Measurements from ENCODE around the gene SEPTIN2.
"Not testable (repeated sequence)": the region's sequence is repeated elsewhere in the genome, so short reads cannot be mapped to it uniquely, and the experiment has no call there.

Gene SEPTIN2

DNA sequence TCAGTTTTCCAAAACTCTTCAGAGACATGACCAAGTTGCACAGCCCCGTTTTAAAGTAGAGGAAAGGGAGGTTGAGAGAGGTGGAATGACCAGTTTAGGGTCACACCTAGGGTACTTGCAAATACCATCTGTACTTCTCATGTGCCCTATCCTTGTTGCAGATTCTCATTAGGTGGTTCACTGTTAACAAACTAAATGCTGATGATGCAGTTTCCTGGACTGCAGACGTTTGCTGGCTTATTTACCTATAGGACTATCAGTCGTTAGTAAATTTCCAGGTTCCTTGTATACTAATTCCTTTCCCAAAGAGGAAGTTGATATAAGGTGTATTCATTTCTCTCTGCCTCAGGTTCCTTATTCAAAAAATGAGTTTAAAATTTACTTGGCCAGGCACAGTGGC, 41.8 kb downstream of the SEPTIN2 start:
- H3K4me3 Mint-ChIP-seq: peak overlapping the region; percentile 82 to 85
- DNase-seq: no peak
- H3K27ac Mint-ChIP-seq: peak overlapping the region; percentile 31

GRCh38 chr2:241358470-241358869, 42.7 kb downstream of the SEPTIN2 start:
- no peaks in the 10 kb centered on the region for H3K27me3 Mint-ChIP-seq
- peak overlapping the region; percentile 72 for H3K27ac Mint-ChIP-seq
- peak; percentile 66 to 72 for ATAC-seq (replicated peaks)
- peaks cover 43 to 74% of the 10 kb centered on the region in 2 donors for H3K4me1 Mint-ChIP-seq
- peaks cover 6 to 24% of the 10 kb centered on the region in 2 donors for H3K36me3 Mint-ChIP-seq
- H3K4me3 Mint-ChIP-seq: peak overlapping the region; percentile 16 to 47
- peak; percentile 39 for DNase-seq
- no peaks in the 10 kb centered on the region for H3K9me3 Mint-ChIP-seq

More for the DNA sequence above, 41.8 kb downstream of the SEPTIN2 start:
- Mint-ChIP-seq H3K27me3 (no peaks in the 10 kb centered on the region), H3K9me3 (no peaks in the 10 kb centered on the region), H3K36me3 (peaks cover 12 to 26% of the 10 kb centered on the region in 2 donors), H3K4me1 (peaks cover 37 to 65% of the 10 kb centered on the region in 2 donors)
- ATAC-seq (replicated peaks): no peak

GRCh38 chr2:241359481-241360045, 43.8 kb downstream of the SEPTIN2 start:
- peak overlapping the region; percentile 38 for H3K27ac Mint-ChIP-seq
- H3K36me3 Mint-ChIP-seq: peaks cover 4 to 28% of the 10 kb centered on the region in 2 donors
- peaks cover 47 to 79% of the 10 kb centered on the region in 2 donors for H3K4me1 Mint-ChIP-seq
- ATAC-seq (replicated peaks) (no peak), DNase-seq (no peak)
- H3K9me3 Mint-ChIP-seq: no peaks in the 10 kb centered on the region
- peak overlapping the region; percentile 14 to 15 for H3K4me3 Mint-ChIP-seq
- H3K27me3 Mint-ChIP-seq: no peaks in the 10 kb centered on the region

- peaks cover 0 to 30% of the 10 kb centered on the region in 2 donors for H3K36me3 Mint-ChIP-seq
- DNase-seq (no peak), ATAC-seq (replicated peaks) (peak in 1 of 2 donors; percentile 47)
- H3K27ac Mint-ChIP-seq: no peak overlapping the region
- no peaks in the 10 kb centered on the region for H3K27me3 Mint-ChIP-seq
- H3K4me3 Mint-ChIP-seq: no peak overlapping the region
- no peaks in the 10 kb centered on the region for H3K9me3 Mint-ChIP-seq
- peaks cover 44 to 77% of the 10 kb centered on the region in 2 donors for H3K4me1 Mint-ChIP-seq
Measured at GRCh38 chr2:241363426-241363825, 47.7 kb downstream of the SEPTIN2 start.

DNA sequence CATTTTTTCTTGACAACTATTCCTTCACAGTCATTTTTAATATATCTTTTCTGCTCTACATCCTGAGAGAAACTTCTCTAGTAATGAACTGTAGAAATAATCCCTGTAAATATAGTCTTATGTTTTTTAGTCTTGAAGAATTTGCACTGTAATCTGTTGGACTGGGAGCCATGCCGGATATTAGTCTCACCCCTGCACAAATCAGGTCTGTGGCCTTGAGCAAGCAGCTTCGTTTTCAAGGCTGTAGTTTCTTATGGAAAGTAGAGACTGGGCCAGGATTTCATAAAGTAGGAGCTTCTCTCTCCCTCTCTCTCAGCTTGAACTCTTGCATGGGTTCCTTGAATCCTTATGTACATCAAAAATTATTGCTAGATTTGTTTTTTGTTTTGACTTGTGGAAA, 49.1 kb downstream of the SEPTIN2 start:
- no peaks in the 10 kb centered on the region for H3K9me3 Mint-ChIP-seq
- no peaks in the 10 kb centered on the region for H3K27me3 Mint-ChIP-seq
- no peak overlapping the region for H3K4me3 Mint-ChIP-seq
- no peak overlapping the region for H3K27ac Mint-ChIP-seq
- ATAC-seq (replicated peaks) (no peak), DNase-seq (no peak)
- H3K4me1 Mint-ChIP-seq: peaks cover 35 to 70% of the 10 kb centered on the region in 2 donors
- peaks cover 3 to 24% of the 10 kb centered on the region in 2 donors for H3K36me3 Mint-ChIP-seq

DNA sequence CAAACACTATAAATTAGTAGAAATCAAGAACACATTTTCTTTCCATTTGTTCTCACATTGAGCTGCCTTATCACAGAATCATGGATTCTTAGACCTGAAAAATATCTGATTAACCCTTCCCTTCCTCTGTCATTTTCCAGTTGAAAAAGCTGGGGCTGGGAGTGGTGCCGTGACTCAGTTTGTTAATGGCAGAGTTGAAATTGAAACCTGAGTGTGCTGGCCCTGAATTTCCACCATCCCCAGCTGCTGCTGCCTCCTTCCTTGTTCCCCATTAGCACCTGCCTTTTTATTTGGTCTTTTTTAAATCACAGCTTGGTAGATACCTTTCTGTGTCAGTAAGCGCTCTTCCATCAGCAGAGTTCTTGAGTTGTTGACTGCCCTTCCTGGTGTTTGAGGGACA, 51.0 kb downstream of the SEPTIN2 start:
- Mint-ChIP-seq H3K27ac (peak overlapping the region; percentile 89), H3K9me3 (no peaks in the 10 kb centered on the region), H3K4me3 (peak overlapping the region; percentile 39 to 49), H3K4me1 (peaks cover 29 to 60% of the 10 kb centered on the region in 2 donors), H3K36me3 (peaks cover 3 to 20% of the 10 kb centered on the region in 2 donors), H3K27me3 (no peaks in the 10 kb centered on the region)
- ATAC-seq (replicated peaks): peak; percentile 31 to 41
- DNase-seq: no peak

DNA sequence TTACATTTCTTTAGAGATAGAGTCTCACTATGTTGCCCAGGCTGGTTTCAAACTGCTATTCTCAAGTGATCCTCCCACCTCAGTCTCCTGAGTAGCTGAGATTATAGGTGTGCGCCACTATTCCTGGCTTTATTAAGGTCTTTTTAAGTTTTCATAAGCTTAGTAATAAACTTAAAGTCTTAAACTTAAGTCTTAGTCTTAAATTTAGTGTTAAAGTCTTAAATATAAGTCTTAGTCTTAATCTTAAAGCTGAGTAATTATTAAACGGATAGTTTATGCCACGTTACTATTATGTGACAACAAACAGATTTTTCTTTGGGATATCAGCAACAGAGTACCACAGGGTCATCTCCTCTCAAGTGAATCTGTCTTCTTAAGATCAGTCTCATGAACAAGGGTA, 52.9 kb downstream of the SEPTIN2 start:
- peaks cover 7 to 22% of the 10 kb centered on the region in 2 donors for H3K36me3 Mint-ChIP-seq
- no peak overlapping the region for H3K27ac Mint-ChIP-seq
- DNase-seq (no peak), ATAC-seq (replicated peaks) (no peak)
- H3K9me3 Mint-ChIP-seq: no peaks in the 10 kb centered on the region
- H3K27me3 Mint-ChIP-seq: no peaks in the 10 kb centered on the region
- H3K4me1 Mint-ChIP-seq: peaks cover 27 to 54% of the 10 kb centered on the region in 2 donors
- H3K4me3 Mint-ChIP-seq: no peak overlapping the region

DNA sequence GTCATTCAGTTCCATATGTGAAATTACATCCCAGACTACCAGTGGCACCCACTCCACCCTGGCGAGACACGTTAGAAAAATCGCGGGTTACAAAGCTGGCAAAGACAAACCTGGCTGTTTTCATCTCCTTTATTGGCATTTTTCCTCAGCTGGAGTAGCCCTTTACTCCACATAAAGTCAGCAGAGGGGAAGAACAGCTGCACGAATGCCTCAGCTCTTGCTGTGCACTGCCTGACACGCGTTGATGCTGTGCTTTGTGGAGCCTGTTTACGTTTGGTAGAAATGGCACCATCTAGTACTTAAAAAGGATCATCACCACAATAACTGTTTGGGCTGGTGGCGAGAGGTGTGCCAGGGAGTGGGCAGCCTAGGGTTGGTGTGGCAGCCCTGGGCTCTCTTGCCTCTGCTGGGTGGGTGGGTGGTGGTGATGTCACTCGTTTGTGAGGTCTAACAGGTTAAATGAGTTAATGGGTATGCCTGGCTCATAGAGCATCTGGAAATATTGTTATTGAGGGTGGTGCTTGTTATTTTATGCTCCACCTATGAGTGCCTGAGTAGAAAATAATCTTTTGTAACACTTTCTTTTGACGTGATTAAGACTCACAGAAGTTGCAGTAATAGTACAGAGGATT, 56.8 kb downstream of the SEPTIN2 start:
- Mint-ChIP-seq H3K4me3 (no peak overlapping the region), H3K36me3 (peaks cover 14 to 37% of the 10 kb centered on the region in 2 donors), H3K4me1 (peaks cover 26 to 55% of the 10 kb centered on the region in 2 donors), H3K27ac (peak overlapping the region; percentile 2), H3K9me3 (no peaks in the 10 kb centered on the region), H3K27me3 (no peaks in the 10 kb centered on the region)
- ATAC-seq (replicated peaks) (no peak), DNase-seq (no peak)

DNA sequence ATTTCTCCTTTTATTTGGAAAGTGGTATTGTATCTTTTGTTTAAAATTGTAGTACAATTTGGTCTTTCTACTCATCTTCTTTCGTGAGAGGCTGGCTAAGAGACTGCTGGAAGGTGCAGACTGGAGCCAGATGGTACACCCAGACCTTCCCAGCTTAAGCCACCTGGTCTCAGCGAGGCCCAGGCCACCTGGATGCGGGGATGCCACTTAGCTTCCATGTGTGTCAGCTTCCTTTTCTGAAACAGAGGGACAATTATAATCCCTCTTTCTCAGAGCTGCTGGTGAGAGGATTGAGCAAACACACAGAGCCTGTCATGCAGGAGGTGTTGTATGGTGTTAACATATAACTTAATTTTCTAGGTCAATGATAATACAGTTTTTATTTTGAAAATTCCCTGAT, 57.7 kb downstream of the SEPTIN2 start:
- Mint-ChIP-seq H3K36me3 (peaks cover 14 to 37% of the 10 kb centered on the region in 2 donors), H3K4me3 (no peak overlapping the region), H3K27me3 (no peaks in the 10 kb centered on the region), H3K4me1 (peaks cover 26 to 53% of the 10 kb centered on the region in 2 donors), H3K27ac (no peak overlapping the region), H3K9me3 (no peaks in the 10 kb centered on the region)
- ATAC-seq (replicated peaks) (no peak), DNase-seq (no peak)

DNA sequence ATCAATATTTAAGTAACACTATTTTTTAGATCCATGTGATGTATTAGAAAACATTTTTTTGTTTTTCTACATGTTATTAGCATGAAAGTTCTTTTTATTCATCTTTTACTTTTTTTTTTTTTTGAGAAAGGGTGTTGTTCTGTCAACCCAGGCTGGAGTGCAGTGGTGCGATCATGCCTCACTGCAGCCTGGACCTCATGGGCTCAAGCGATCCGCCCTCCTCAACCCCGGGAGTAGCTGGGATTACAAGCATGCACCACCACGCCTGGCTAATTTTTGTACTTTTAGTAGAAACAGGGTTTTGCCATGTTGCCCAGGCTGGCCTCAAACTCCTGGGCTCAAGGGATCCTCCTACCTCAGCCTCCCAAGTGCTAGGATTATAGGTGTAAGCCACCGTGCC, 58.2 kb downstream of the SEPTIN2 start:
- H3K27me3 Mint-ChIP-seq, DNase-seq, H3K9me3 Mint-ChIP-seq, H3K4me3 Mint-ChIP-seq: not testable (repeated sequence)
- peak overlapping the region; percentile 62 for H3K27ac Mint-ChIP-seq
- peaks cover 12 to 37% of the 10 kb centered on the region in 2 donors for H3K36me3 Mint-ChIP-seq
- H3K4me1 Mint-ChIP-seq: peaks cover 24 to 51% of the 10 kb centered on the region in 2 donors
- peak; percentile 29 to 34 for ATAC-seq (replicated peaks)

DNA sequence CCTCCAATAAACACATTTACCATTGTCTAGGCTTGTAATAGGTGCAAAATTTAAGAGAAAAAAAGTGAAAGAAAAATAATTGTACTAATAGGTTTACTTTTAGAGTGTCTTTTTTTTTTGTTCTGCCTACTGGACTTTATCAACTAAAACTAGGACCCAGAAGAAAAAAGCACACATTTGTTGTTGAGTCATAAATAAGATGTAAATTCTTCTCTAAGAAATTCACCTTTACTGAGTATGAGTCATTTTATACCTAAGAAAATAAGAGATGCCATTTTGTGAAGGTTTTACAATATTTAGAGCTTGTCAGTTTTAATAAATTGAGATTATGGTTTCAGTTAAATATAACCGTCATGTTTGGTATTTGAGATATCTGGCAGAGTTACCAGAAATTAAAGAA, 59.6 kb downstream of the SEPTIN2 start:
- Mint-ChIP-seq H3K27ac (peak overlapping the region; percentile 93), H3K9me3 (no peaks in the 10 kb centered on the region), H3K4me1 (peaks cover 23 to 51% of the 10 kb centered on the region in 2 donors), H3K4me3 (peak overlapping the region in 1 of 2 donors; percentile 62), H3K36me3 (peaks cover 11 to 43% of the 10 kb centered on the region in 2 donors), H3K27me3 (no peaks in the 10 kb centered on the region)
- DNase-seq: no peak
- peak in 1 of 2 donors; percentile 31 for ATAC-seq (replicated peaks)

GRCh38 chr2:241376808-241377207, 61.1 kb downstream of the SEPTIN2 start:
- no peaks in the 10 kb centered on the region for H3K27me3 Mint-ChIP-seq
- H3K4me3 Mint-ChIP-seq: no peak overlapping the region
- no peak for ATAC-seq (replicated peaks)
- peaks cover 14 to 49% of the 10 kb centered on the region in 2 donors for H3K36me3 Mint-ChIP-seq
- no peak for DNase-seq
- H3K27ac Mint-ChIP-seq: no peak overlapping the region
- H3K4me1 Mint-ChIP-seq: peaks cover 28 to 42% of the 10 kb centered on the region in 2 donors
- H3K9me3 Mint-ChIP-seq: no peaks in the 10 kb centered on the region

DNA sequence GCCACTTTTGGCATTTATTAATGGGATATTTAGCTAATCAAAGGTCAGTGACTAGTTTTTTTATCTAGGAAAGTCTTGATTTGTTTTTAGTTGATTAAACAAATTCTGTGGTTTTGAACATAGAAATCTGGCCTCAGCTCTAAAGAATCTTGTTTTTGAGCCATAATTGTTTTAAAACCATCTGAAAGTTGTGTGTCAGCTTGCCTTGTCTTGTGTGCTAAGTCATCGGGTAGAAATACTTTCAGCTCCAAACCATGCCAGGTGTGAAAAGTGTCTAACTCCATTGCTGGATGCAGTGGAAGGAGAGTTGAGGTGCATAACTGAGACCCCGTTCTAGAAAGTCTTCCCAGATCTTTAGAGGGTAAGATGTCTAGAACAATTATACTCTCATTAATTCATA, 63.1 kb downstream of the SEPTIN2 start:
- Mint-ChIP-seq H3K4me3 (no peak overlapping the region), H3K36me3 (peaks cover 26 to 55% of the 10 kb centered on the region in 2 donors), H3K9me3 (no peaks in the 10 kb centered on the region), H3K4me1 (peaks cover 28 to 35% of the 10 kb centered on the region in 2 donors), H3K27ac (no peak overlapping the region), H3K27me3 (no peaks in the 10 kb centered on the region)
- ATAC-seq (replicated peaks): no peak
- no peak for DNase-seq

DNA sequence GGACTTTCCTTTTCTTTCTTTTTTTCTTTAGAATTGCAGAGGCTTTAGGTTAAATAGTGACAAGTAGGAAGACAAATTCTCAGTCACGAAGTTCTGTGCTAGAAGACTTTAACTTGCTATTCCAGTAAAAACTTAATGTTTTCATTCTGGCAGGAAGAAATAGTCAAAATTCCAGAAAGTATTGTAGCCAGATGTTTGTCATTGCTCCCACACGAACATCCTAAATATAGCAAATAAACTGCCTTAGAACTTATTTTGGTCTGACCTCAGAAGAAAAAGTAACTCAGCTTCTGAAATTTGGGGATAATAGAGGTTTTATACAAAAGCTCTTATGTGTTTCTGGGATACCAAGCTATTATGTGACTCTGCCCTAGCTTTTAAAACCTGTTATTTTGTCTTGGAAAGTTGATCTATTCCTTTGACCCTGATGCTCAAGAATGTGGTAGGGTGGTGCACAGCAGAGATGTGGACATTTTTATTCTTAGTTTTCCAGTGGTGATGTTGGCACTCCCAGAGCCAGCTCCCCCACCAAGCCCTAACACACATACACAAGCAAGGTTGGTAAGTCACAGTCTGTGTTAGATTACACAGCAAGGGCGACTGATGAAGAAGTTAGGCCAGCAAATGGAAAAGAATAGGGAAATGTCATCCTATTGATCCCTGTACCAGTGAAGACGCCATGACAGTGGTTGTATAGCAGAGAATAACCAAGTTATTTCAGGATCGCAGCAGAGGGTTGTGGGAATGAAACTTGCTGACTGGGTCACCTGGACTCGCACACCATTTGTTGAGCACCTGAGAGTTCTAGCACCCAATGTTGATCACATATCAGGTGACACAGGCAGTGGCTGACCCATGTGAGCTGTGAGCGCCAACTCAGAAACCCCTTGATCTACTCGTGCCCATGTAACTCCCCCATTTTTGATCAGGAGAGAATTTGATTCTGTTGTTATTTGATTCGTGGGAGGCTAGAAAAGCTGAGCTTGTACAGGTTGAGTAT, 64.1 kb downstream of the SEPTIN2 start:
- Mint-ChIP-seq H3K4me1 (peaks cover 22 to 25% of the 10 kb centered on the region in 2 donors), H3K4me3 (no peak overlapping the region), H3K9me3 (no peaks in the 10 kb centered on the region), H3K36me3 (peaks cover 26 to 50% of the 10 kb centered on the region in 2 donors), H3K27me3 (no peaks in the 10 kb centered on the region), H3K27ac (no peak overlapping the region)
- ATAC-seq (replicated peaks) (no peak), DNase-seq (no peak)
